K562 (cell line): ENCODE measurements around the gene TMEM184B. TPM values are rescaled to one million over a fixed set of nuclear protein-coding genes. Genes with fewer than 3 reads are reported as not detected.

Source experiments
- ETS2 ChIP-seq: IDR thresholded peaks from 2 replicates; pipeline ENCODE4 v1.6.1; 2016; ENCODE audit warnings: borderline replicate concordance, missing genetic modification characterization, mild to moderate bottlenecking, moderate library complexity, missing compliant biosample characterization; ENCODE audit not compliant: poor library complexity, severe bottlenecking
- HEY1 ChIP-seq: fragments of 250-450 bp; sonication (Bioruptor Pico); IDR thresholded peaks from 2 replicates; pipeline ENCODE4 v1.5.0; 2020; ENCODE audit warnings: mild to moderate bottlenecking, moderate library complexity, borderline replicate concordance
- LCOR ChIP-seq: sonication (generic); formaldehyde crosslinking; IDR thresholded peaks from 2 replicates; pipeline ENCODE4 v1.8.0; 2022; ENCODE audit warnings: mild to moderate bottlenecking, missing genetic modification reagents
- MAZ ChIP-seq, 2 experiments: fragments of 450-650 bp in 1 of 2; sonication (generic) in 1 of 2; formaldehyde crosslinking; IDR thresholded peaks in 1 of 2; conservative IDR thresholded peaks in 1 of 2; 2 replicates each; pipeline versions ENCODE4 v1.4.0 to v1.5.0; 2020; ENCODE audit warnings: mild to moderate bottlenecking in 1 of 2, missing genetic modification reagents in 1 of 2
- NONO ChIP-seq, 2 experiments: fragments of 200-400 bp in 1 of 2; fragments of 450-650 bp in 1 of 2; formaldehyde crosslinking in 1 of 2; IDR thresholded peaks; 2 replicates each; pipeline ENCODE4 v1.6.1; 2017; ENCODE audit warnings: low read depth in 2 of 2, mild to moderate bottlenecking in 2 of 2, moderate library complexity in 2 of 2, low read length in 1 of 2
- PCBP1 ChIP-seq: fragments of 200-400 bp; formaldehyde crosslinking; IDR thresholded peaks from 2 replicates; pipeline ENCODE4 v1.6.1; 2018; ENCODE audit warnings: mild to moderate bottlenecking, low read depth, low read length; ENCODE audit not compliant: poor library complexity, severe bottlenecking
- PHF21A ChIP-seq: fragments of 450-650 bp; IDR thresholded peaks from 2 replicates; pipeline ENCODE4 v1.6.1; 2017; ENCODE audit warnings: low read depth, borderline replicate concordance
- SAFB ChIP-seq: fragments of 200-400 bp; formaldehyde crosslinking; IDR thresholded peaks from 2 replicates; pipeline ENCODE4 v1.6.1; 2017; ENCODE audit warnings: low read depth, low read length, borderline replicate concordance
- TBP ChIP-seq: optimal IDR thresholded peaks from 2 replicates; pipeline ENCODE3; 2011; ENCODE audit warnings: low read depth, low read length, improper control_type of control experiment
- ZC3H8 ChIP-seq: fragments of 450-650 bp; IDR thresholded peaks from 2 replicates; pipeline ENCODE4 v1.6.1; 2017
- ZNF57 ChIP-seq: fragments of 450-650 bp; formaldehyde crosslinking; IDR thresholded peaks from 2 replicates; pipeline ENCODE4 v1.4.0; 2020; ENCODE audit warnings: mild to moderate bottlenecking, moderate library complexity
- polyA plus RNA-seq, 8 experiments: library from polyadenylated mRNA; depleted of rRNA in 4 of 8; stranded (reverse) in 5 of 8; unstranded in 3 of 8; fragments of >200 nt; fragmentation: Nextera tagmentation in 2 of 8; fragmentation: Illumina TruSeq in 1 of 8; extraction: Ambion mirVana in 2 of 8; extraction: Trizol in 1 of 8; gene quantifications; 2 replicates each; pipeline versions ENCODE4 v1.2.1 to v1.2.3, GENCODE V29; 2011 to 2014; ENCODE audit warnings: inconsistent platforms in 1 of 8, missing spikeins in 1 of 8
- total RNA-seq, 7 experiments: library from RNA; depleted of rRNA in 6 of 7; stranded (reverse); fragments of >200 nt in 6 of 7; fragmentation: Illumina TruSeq in 2 of 7; extraction: Trizol in 2 of 7; gene quantifications; 2 replicates each; pipeline versions ENCODE4 v1.2.1 to v1.2.3, GENCODE V29; 2011 to 2021; ENCODE audit warnings: low replicate concordance in 1 of 7
- TF ChIP-seq, protein P1 (sequence below): fragments of 450-650 bp; IDR thresholded peaks from 2 replicates; pipeline ENCODE4 v1.6.1; 2016
- TF ChIP-seq, protein P2 (sequence below): fragments of 450-650 bp; formaldehyde crosslinking; IDR thresholded peaks from 2 replicates; pipeline ENCODE4 v1.4.0; 2020; ENCODE audit warnings: mild to moderate bottlenecking, mixed read lengths
- TF ChIP-seq, protein P3 (sequence below): IDR thresholded peaks from 2 replicates; pipeline ENCODE4 v1.6.1; 2014; ENCODE audit warnings: antibody characterized with exemption
- TF ChIP-seq, protein P4 (sequence below): fragments of 450-650 bp; formaldehyde crosslinking; IDR thresholded peaks from 2 replicates; pipeline ENCODE4 v1.4.0; 2020; ENCODE audit warnings: mild to moderate bottlenecking
- TF ChIP-seq, protein P5 (sequence below): IDR thresholded peaks from 2 replicates; pipeline ENCODE4 v1.6.1; 2016; ENCODE audit warnings: missing genetic modification characterization, missing compliant biosample characterization
- TF ChIP-seq, protein P6 (sequence below), 2 experiments: IDR thresholded peaks; 2 replicates each; pipeline ENCODE4 v1.6.1; 2012; ENCODE audit warnings: improper control_type of control experiment in 2 of 2, low read depth in 2 of 2, low read length in 2 of 2, borderline replicate concordance in 1 of 2

TMEM184B gene
- total and polyA plus RNA-seq, 9 of the 15 experiments (the other 6 are each of a cell fraction or from before 2014, with no cell fraction given), result 0.31 to 25.1 (median 6.2) TPM

DNA sequence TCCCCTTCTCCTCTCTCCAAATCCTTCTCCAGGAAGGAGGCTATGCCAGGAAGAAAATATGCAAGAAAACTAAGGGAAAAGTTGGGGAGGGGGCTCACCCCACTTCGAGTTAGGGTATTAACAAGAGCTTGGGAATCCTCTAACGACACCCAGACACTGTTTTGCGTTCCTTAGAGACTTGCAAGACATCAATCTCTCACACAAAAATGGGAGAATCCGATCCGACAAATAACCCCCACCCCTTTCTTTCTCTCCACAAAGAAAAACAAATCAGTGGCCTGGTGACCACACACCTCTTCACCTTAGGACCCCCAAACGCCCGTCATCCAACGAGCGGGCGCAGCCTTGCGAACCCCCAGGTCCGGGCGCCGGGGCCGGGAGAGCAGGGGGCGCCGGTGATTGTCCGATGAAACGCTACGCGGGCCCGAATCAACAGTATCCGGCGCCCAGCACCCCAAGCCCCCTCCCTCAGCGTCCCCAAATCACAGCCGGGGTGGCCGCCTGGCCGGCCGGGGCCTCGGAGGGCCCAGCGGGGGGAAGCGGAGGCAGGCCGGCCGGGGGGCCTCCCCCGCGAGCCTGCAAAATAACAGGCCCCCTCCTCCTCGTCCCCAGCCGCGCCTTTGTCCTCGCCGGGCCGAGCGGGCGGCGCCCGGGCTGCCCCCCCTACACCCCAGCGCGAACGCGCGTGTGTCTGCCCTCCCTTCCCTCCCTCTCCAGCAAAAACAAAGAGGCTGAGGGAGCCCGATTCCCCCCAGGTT is 43.7 kb upstream of the TMEM184B start (continued):
- TF ChIP-seq, protein P1, sequence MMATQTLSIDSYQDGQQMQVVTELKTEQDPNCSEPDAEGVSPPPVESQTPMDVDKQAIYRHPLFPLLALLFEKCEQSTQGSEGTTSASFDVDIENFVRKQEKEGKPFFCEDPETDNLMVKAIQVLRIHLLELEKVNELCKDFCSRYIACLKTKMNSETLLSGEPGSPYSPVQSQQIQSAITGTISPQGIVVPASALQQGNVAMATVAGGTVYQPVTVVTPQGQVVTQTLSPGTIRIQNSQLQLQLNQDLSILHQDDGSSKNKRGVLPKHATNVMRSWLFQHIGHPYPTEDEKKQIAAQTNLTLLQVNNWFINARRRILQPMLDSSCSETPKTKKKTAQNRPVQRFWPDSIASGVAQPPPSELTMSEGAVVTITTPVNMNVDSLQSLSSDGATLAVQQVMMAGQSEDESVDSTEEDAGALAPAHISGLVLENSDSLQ, result no peak
- peak; percentile 29 for TF ChIP-seq TBP
- TF ChIP-seq, protein P2, sequence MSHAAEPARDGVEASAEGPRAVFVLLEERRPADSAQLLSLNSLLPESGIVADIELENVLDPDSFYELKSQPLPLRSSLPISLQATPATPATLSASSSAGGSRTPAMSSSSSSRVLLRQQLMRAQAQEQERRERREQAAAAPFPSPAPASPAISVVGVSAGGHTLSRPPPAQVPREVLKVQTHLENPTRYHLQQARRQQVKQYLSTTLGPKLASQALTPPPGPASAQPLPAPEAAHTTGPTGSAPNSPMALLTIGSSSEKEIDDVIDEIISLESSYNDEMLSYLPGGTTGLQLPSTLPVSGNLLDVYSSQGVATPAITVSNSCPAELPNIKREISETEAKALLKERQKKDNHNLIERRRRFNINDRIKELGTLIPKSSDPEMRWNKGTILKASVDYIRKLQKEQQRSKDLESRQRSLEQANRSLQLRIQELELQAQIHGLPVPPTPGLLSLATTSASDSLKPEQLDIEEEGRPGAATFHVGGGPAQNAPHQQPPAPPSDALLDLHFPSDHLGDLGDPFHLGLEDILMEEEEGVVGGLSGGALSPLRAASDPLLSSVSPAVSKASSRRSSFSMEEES (CRISPR knock-in tag), result no peak
- TF ChIP-seq, protein P3, sequence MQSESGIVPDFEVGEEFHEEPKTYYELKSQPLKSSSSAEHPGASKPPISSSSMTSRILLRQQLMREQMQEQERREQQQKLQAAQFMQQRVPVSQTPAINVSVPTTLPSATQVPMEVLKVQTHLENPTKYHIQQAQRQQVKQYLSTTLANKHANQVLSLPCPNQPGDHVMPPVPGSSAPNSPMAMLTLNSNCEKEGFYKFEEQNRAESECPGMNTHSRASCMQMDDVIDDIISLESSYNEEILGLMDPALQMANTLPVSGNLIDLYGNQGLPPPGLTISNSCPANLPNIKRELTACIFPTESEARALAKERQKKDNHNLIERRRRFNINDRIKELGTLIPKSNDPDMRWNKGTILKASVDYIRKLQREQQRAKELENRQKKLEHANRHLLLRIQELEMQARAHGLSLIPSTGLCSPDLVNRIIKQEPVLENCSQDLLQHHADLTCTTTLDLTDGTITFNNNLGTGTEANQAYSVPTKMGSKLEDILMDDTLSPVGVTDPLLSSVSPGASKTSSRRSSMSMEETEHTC, result no peak
- peak; percentile 88 for TF ChIP-seq PCBP1
- TF ChIP-seq PHF21A, result peak; percentile 66; the same call in 1 of the 2 replicates
- TF ChIP-seq SAFB, result peak; percentile 96
- peak in 1 of 2 experiments; percentile 37; a peak in 1 of 4 replicates for TF ChIP-seq NONO (IDR thresholded peaks at IDR 0.05; ENCODE audit: low read depth in 2 of 2, low read length in 1 of 2)
- TF ChIP-seq ZC3H8, result no peak
- no peak for TF ChIP-seq LCOR (CRISPR knock-in tag)
- TF ChIP-seq, protein P4, sequence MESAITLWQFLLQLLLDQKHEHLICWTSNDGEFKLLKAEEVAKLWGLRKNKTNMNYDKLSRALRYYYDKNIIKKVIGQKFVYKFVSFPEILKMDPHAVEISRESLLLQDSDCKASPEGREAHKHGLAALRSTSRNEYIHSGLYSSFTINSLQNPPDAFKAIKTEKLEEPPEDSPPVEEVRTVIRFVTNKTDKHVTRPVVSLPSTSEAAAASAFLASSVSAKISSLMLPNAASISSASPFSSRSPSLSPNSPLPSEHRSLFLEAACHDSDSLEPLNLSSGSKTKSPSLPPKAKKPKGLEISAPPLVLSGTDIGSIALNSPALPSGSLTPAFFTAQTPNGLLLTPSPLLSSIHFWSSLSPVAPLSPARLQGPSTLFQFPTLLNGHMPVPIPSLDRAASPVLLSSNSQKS, result no peak
- no peak for TF ChIP-seq ZNF57 (CRISPR knock-in tag)
- TF ChIP-seq MAZ (CRISPR knock-in tag; conservative IDR thresholded peaks at IDR 0.05 in 1 of 2, IDR thresholded peaks at IDR 0.05 in 1 of 2), result peak in 1 of 2 experiments; percentile 48; a peak in 2 of 4 replicates
- TF ChIP-seq ETS2 (tag), result no peak
- TF ChIP-seq, protein P5, sequence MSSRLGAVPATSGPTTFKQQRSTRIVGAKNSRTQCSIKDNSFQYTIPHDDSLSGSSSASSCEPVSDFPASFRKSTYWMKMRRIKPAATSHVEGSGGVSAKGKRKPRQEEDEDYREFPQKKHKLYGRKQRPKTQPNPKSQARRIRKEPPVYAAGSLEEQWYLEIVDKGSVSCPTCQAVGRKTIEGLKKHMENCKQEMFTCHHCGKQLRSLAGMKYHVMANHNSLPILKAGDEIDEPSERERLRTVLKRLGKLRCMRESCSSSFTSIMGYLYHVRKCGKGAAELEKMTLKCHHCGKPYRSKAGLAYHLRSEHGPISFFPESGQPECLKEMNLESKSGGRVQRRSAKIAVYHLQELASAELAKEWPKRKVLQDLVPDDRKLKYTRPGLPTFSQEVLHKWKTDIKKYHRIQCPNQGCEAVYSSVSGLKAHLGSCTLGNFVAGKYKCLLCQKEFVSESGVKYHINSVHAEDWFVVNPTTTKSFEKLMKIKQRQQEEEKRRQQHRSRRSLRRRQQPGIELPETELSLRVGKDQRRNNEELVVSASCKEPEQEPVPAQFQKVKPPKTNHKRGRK (tag), result no peak
- TF ChIP-seq, protein P6, sequence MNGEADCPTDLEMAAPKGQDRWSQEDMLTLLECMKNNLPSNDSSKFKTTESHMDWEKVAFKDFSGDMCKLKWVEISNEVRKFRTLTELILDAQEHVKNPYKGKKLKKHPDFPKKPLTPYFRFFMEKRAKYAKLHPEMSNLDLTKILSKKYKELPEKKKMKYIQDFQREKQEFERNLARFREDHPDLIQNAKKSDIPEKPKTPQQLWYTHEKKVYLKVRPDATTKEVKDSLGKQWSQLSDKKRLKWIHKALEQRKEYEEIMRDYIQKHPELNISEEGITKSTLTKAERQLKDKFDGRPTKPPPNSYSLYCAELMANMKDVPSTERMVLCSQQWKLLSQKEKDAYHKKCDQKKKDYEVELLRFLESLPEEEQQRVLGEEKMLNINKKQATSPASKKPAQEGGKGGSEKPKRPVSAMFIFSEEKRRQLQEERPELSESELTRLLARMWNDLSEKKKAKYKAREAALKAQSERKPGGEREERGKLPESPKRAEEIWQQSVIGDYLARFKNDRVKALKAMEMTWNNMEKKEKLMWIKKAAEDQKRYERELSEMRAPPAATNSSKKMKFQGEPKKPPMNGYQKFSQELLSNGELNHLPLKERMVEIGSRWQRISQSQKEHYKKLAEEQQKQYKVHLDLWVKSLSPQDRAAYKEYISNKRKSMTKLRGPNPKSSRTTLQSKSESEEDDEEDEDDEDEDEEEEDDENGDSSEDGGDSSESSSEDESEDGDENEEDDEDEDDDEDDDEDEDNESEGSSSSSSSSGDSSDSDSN (IDR thresholded peaks at IDR 0.05; ENCODE audit: borderline replicate concordance in 1 of 2, low read depth in 2 of 2, low read length in 2 of 2), result 0 out of 4 replicates have a peak, but pooled peaks of 1 of the 2 experiments have one; percentile 61
- no peak for TF ChIP-seq HEY1 (CRISPR knock-in tag)
